GM12878 (cell line): ENCODE measurements around the gene AGAP1.

Source experiments
- ASH2L ChIP-seq: fragments of 300-600, 200-600 bp; sonication (generic); IDR thresholded peaks from 2 replicates; pipeline ENCODE4 v1.6.1; 2017; ENCODE audit warnings: low read depth, mild to moderate bottlenecking, borderline replicate concordance
- BACH1 ChIP-seq: fragments of 450-650 bp; IDR thresholded peaks from 2 replicates; pipeline ENCODE4 v1.6.1; 2017; ENCODE audit warnings: mild to moderate bottlenecking, borderline replicate concordance
- BHLHE40 ChIP-seq, 2 experiments: fragments of 450-650 bp in 1 of 2; IDR thresholded peaks; 2 replicates each; pipeline ENCODE4 v1.6.1; 2011 to 2017; ENCODE audit warnings: low read depth in 2 of 2, borderline replicate concordance in 1 of 2, improper control_type of control experiment in 1 of 2, low read length in 1 of 2, mild to moderate bottlenecking in 1 of 2
- CEBPB ChIP-seq, 2 experiments: fragments of 150-350 bp in 1 of 2; IDR thresholded peaks; 2 replicates each; pipeline ENCODE4 v1.6.1; 2012 to 2014; ENCODE audit warnings: low read depth in 2 of 2, low read length in 2 of 2, borderline replicate concordance in 1 of 2, inconsistent platforms in 1 of 2
- CHD1 ChIP-seq: IDR thresholded peaks from 2 replicates; pipeline ENCODE4 v1.6.1; 2012; ENCODE audit warnings: low read depth, low read length, improper control_type of control experiment
- CTCF ChIP-seq, 3 experiments: IDR thresholded peaks in 2 of 3; conservative IDR thresholded peaks in 1 of 3; 2 replicates each; pipeline ENCODE4 v1.5.1; 2011; ENCODE audit warnings: low read depth in 3 of 3, low read length in 3 of 3, mild to moderate bottlenecking in 3 of 3, control low read depth in 2 of 3, moderate library complexity in 2 of 3, inconsistent platforms in 1 of 3, mixed read lengths in 1 of 3; ENCODE audit not compliant: control insufficient read depth in 2 of 3, insufficient read depth in 1 of 3; ENCODE audit errors: extremely low read depth in 1 of 3
- ESRRA ChIP-seq: IDR thresholded peaks from 2 replicates; pipeline ENCODE4 v1.6.1; 2012; ENCODE audit warnings: mild to moderate bottlenecking, low read length, improper control_type of control experiment
- GABPA ChIP-seq: IDR thresholded peaks from 2 replicates; pipeline ENCODE4 v1.6.1; 2014; ENCODE audit warnings: antibody characterized with exemption, low read depth, mild to moderate bottlenecking, inconsistent platforms
- IKZF1 ChIP-seq: fragments of 450-650 bp; conservative IDR thresholded peaks from 2 replicates; pipeline ENCODE4 v1.6.1; 2017; ENCODE audit warnings: antibody characterized with exemption, mild to moderate bottlenecking
- MYC ChIP-seq: IDR thresholded peaks from 2 replicates; pipeline ENCODE4 v1.6.1; 2011; ENCODE audit warnings: mild to moderate bottlenecking, low read length, moderate library complexity, inconsistent platforms; ENCODE audit not compliant: insufficient read depth, insufficient replicate concordance, insufficient read length, severe bottlenecking
- NBN ChIP-seq: fragments of 450-650 bp; IDR thresholded peaks from 2 replicates; pipeline ENCODE4 v1.6.1; 2016
- NFYB ChIP-seq: IDR thresholded peaks from 2 replicates; pipeline ENCODE4 v1.6.1; 2011; ENCODE audit warnings: low read depth, mild to moderate bottlenecking, low read length, improper control_type of control experiment, moderate library complexity; ENCODE audit not compliant: insufficient read depth
- POLR2A ChIP-seq: IDR thresholded peaks from 2 replicates; pipeline ENCODE4 v1.6.1; 2011; ENCODE audit warnings: low read depth, mild to moderate bottlenecking, low read length
- TF ChIP-seq, protein P1 (sequence below): fragments of 450-650 bp; conservative IDR thresholded peaks from 2 replicates; pipeline ENCODE4 v1.6.1; 2017; ENCODE audit warnings: mild to moderate bottlenecking, moderate library complexity

DNA sequence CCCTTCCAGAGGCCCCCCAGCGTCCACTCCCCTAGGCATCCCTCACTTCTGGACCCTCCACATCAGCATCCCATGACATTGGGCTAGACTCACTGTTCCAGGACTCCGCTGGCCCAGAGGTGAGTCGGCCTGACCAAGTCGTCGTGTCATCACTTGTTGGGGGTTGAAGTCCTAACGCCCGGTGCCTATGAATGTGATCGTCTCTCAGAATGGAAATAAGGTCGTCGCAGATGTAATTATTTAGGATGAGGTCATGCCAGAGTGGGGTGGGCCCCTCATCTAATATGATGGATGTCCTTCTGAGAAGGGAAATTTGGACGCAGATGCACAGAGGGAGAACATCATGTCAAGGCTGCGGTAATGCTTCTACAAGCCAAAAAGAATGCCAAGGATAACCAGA, 142.7 kb downstream of the AGAP1 start:
- TF ChIP-seq CTCF (IDR thresholded peaks at IDR 0.05 in 2 of 3, conservative IDR thresholded peaks at IDR 0.05 in 1 of 3; ENCODE audit: control insufficient read depth in 2 of 3, extremely low read depth in 1 of 3, insufficient read depth in 1 of 3, low read depth in 3 of 3, low read length in 3 of 3): no peak
- no peak for TF ChIP-seq NFYB
- no peak for TF ChIP-seq BACH1
- no peak for TF ChIP-seq ESRRA
- TF ChIP-seq GABPA: no peak
- TF ChIP-seq ASH2L: no peak
- no peak for TF ChIP-seq NBN
- TF ChIP-seq, protein P1, sequence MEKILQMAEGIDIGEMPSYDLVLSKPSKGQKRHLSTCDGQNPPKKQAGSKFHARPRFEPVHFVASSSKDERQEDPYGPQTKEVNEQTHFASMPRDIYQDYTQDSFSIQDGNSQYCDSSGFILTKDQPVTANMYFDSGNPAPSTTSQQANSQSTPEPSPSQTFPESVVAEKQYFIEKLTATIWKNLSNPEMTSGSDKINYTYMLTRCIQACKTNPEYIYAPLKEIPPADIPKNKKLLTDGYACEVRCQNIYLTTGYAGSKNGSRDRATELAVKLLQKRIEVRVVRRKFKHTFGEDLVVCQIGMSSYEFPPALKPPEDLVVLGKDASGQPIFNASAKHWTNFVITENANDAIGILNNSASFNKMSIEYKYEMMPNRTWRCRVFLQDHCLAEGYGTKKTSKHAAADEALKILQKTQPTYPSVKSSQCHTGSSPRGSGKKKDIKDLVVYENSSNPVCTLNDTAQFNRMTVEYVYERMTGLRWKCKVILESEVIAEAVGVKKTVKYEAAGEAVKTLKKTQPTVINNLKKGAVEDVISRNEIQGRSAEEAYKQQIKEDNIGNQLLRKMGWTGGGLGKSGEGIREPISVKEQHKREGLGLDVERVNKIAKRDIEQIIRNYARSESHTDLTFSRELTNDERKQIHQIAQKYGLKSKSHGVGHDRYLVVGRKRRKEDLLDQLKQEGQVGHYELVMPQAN: no peak
- no peak for TF ChIP-seq BHLHE40 (IDR thresholded peaks at IDR 0.05; ENCODE audit: borderline replicate concordance in 1 of 2, low read depth in 2 of 2, low read length in 1 of 2)
- TF ChIP-seq CEBPB (IDR thresholded peaks at IDR 0.05; ENCODE audit: borderline replicate concordance in 1 of 2, low read depth in 2 of 2, low read length in 2 of 2): no peak
- no peak for TF ChIP-seq MYC
- TF ChIP-seq POLR2A: no peak
- no peak for TF ChIP-seq IKZF1
- no peak for TF ChIP-seq CHD1
